Measurements from ENCODE around the gene ARFIP2.

The ARFIP2 gene

DNA sequence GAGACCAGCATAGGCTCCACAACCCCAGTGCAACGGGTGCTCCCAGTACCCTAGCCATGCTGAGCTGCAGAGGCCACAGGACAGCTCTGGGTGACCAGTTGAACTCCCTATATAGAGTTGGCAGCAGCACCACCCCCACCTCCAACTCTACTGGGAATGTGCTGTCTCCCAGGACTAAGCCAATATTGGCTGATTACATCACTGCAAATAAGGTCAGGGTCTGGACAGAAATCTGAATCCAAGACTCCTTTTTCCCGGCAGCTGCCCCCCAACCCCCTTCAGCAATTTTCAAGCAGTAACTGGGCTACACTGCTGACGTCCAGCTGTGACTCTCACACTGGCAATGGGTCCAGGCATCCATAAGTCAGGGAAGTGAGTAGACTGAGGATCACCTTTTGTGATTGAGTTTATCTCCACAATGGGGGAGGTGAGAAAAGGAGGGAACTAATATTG, 40.2 kb downstream of the ARFIP2 start, which contains the start of gene HPX:
Gene HPX, minus strand, starts transcription at position 82 of the 453 bp plus-strand sequence. Its CDS starts 24 bp downstream, at position 58.
- DNase-seq = no peak

- no peak for DNase-seq
These were observed 42.1 kb downstream of the ARFIP2 start for GRCh38 chr11:6438979-6439571.

DNA sequence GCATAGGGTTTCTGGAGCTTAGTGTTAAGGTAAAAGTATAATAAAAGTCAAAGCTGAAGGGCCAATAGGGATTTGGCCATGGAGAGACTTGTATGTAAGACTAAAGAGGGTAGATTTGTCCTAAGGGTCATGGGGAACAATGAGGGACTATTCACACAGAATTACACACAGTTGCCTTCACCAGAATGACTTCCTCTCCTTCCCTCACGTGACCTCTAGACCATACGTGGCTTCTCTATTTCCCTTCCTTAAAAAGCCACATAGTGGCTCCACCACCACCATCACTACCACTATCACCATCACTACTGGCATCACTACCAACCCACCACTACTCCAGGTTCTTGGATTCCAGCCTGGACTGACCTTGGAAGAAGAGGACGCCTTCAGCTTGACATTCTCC, 43.1 kb downstream of the ARFIP2 start:
- DNase-seq = no peak

DNA sequence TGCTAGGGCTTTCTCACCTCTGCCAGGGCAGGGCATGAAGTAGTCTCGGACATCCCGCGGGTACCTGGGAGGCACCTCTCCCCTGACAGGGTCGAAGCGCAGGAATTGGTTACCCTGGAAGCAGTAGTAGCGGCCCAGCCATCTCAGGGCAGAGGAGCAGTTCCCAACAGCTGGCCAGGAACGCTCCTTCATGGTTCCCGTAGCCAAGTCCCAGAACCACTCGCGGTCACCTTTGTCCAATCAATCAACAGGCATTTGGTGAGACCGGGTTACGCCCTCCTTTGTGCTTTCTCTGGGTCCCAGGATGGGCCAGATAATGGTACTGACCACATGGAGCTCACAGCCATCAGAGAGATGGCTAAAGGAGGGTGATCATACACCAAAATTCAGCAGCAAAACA, 43.7 kb downstream of the ARFIP2 start:
- DNase-seq = no peak

DNA sequence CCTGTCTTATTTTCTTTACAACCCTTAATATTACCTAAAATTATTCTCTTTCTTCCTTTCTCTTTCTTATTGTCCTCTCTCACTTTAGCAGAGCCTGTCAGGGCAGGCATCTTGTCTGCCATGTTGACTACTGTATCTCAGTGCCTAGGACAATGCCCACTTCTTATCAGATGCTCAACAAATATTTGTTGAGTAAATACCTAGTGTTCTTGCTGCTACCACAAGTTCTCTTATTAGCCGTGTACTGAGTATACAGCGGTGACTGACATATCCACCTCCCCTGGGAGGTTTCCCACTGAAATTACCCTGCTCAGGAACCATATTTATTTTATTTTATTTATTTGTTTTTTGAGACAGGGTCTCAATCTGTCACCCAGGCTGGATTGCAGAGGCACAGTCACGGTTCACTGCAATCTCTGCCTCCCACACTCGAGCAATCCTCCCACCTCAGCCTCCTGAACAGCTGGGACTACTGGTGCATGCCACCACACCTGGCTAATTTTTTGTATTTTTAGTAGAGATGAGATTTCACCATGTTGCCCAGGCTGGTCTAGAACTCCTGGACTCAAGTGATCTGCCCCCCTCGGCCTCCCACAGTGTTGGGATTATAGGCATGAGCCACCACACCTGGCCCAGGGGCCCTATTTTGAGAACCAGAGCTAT, 47.0 kb downstream of the ARFIP2 start:
- DNase-seq = no peak

- DNase-seq = no peak
These were observed 49.3 kb downstream of the ARFIP2 start for GRCh38 chr11:6431861-6432260.

DNA sequence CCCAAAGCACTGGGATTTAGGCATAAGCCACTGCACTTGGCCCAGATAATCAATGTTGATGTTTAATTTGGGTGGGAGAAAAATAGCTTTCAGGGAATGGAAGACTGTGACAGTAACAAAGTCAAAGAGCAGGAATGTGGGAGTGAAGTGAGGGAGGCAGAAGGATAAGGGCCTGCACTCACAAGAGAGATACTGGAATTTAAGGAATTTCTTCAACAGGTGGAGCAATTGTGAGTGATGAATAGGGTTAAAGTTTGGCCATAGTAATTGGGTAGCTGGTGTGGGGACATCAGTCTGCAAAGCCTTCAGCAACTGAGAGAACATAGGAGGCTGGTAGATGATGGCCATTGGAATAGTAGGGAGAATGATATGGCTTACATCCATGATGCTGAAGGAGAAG, 53.6 kb downstream of the ARFIP2 start:
- no peak for DNase-seq

All from effector CD4-positive, alpha-beta T cell (primary cell).